Right cardiac atrium (tissue), 5 donors: ENCODE results near the gene RAP1GDS1. TPM values are rescaled to one million over a fixed set of nuclear protein-coding genes. Genes with fewer than 3 reads are reported as not detected.
"Not testable (repeated sequence)": the region's sequence is repeated elsewhere in the genome, so short reads cannot be mapped to it uniquely, and the experiment has no call there.

Experiments used
- ATAC-seq, 2 donors: fragments of 200-7000 bp; cut with Tn5 transposase; one replicate each; pipeline versions ENCODE4 v1.8.0 to v1.9.1; 2020; ENCODE audit warnings: moderate library complexity in 2 of 2, mild to moderate bottlenecking in 1 of 2
- DNase-seq, 3 donors: peaks; one replicate each; pipeline ENCODE4 v3.0.0-alpha.2; 2020
- H3K27ac ChIP-seq: one replicate; pipeline ENCODE4 v1.5.1; 2013; ENCODE audit warnings: mild to moderate bottlenecking, low read length, control low read depth, moderate library complexity
- H3K27me3 ChIP-seq: one replicate; pipeline ENCODE4 v1.6.1; 2013; ENCODE audit not compliant: control insufficient read depth, insufficient read depth
- H3K4me1 ChIP-seq: one replicate; pipeline ENCODE4 v1.6.1; 2013; ENCODE audit warnings: low read length; ENCODE audit not compliant: control insufficient read depth, insufficient read depth
- H3K4me3 ChIP-seq: one replicate; pipeline ENCODE4 v1.5.1; 2013; ENCODE audit warnings: low read length, control low read depth
- H3K9me3 ChIP-seq: one replicate; pipeline ENCODE4 v1.6.1; 2013; ENCODE audit warnings: low read length; ENCODE audit not compliant: control insufficient read depth
- WGBS: extraction: QIAGEN DNeasy Blood & Tissue Kit; methylation state at CpG from one replicate; pipeline ENCODE4 v1.1.7; 2013; 5-methylcytosine and 5-hydroxymethylcytosine counted together
- intact Hi-C, 4 donors: fragments of 100-400 bp; cut with DNase I; formaldehyde crosslinking; loops; one replicate each; pipeline versions ENCODE4 v1.11.0 to v1.14.0; 2022 to 2023
- polyA plus RNA-seq: library from polyadenylated mRNA; stranded (reverse); fragments of 200-250 nt; gene quantifications from one replicate; pipeline ENCODE4 v1.2.3, GENCODE V29; 2013
- total RNA-seq, 4 donors: library from RNA; stranded (reverse); fragmentation: NEBNext Ultra II Directional; extraction: Animal tissue kit (Norgen Biotek cat#: 25700); gene quantifications; one replicate each; pipeline ENCODE4 v1.2.1, GENCODE V29; 2021
- donor health status: healthy with polysubstance abuse.
- donor health status: DM: no; HTN: yes; CAD: no.
- donor health status: DM: no; HTN: no; CAD: no.
- donor health status: DM: no; HTN: yes; CAD: no; lungs with severe emphysema.
- donor health status: DM: yes; HTN: yes; CAD: no.

The RAP1GDS1 gene
- total and polyA plus RNA-seq, 5 donors: 5.0 to 14.8 (median 11.6) TPM

DNA sequence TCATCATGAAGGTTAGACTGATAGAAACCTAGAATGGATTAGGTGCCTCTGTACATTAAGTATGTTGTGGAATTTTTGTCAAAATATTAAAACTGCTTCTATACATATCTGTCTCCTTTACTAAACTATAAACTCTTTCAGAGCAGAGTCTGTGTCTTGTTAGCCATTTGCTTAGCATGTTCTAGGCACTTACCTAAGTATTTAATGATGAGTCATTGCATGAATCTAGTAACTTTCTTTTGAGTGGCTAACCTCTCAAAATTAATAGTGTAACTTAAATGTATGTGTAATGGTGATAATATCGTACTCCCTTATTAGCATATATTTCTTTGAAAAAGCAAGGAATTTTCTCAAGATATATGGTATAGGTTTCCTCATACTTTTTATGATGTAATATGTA, 57.8 kb downstream of the RAP1GDS1 start:
- H3K4me1 ChIP-seq: no peaks in the 10 kb centered on the region
- H3K27ac ChIP-seq: no peak overlapping the region
- intact Hi-C loops: no loop called here
- no peak for DNase-seq
- H3K4me3 ChIP-seq: no peak overlapping the region
- WGBS: 98% methylated on average over 1 of the region's 1 CpG
- H3K9me3 ChIP-seq: no peaks in the 10 kb centered on the region
- no peaks in the 10 kb centered on the region for H3K27me3 ChIP-seq
- no peak for ATAC-seq

DNA sequence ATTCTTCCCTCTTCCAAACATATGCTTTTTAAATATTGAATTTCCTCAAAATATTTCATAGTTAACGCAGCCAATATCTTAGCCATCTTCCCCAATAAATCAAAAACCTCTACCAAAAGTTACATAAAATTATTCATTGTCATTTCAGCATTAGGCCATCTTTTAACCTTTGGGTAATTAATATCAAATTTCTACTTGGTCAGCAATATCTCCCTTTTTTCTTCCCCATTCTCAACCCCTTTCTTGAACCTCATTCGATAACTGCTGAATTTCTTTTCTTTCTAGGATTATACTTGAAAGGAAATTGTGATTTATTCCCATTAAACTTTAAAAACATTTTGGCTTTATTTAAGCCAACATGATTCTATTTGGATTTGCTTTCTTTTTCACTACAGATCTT, 65.0 kb downstream of the RAP1GDS1 start:
- Histone ChIP-seq H3K4me3 (no peak overlapping the region), H3K27me3 (no peaks in the 10 kb centered on the region), H3K27ac (no peak overlapping the region), H3K4me1 (no peaks in the 10 kb centered on the region), H3K9me3 (no peaks in the 10 kb centered on the region)
- intact Hi-C loops: no loop called here
- WGBS: 99% methylated on average over 2 of the region's 2 CpGs
- DNase-seq (no peak), ATAC-seq (no peak)

DNA sequence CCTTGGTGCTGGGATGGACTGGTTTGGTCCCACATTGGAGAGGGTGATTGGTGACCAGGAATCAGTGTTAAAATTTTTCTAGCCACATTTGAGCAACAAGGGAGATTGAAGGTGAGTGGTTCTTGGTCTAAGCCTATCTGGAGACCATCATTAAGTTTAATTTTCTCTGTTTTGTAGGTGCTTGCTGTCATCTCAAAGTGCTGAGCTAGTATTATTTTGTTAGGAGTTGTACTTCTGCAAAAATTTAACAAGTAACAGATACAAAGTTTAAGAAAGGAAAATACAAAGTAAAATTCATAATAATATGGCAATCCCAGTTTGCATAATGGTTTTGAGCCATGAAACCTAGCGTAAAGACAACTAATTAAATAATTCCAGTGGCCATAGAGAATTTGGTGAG, 66.5 kb downstream of the RAP1GDS1 start:
- H3K4me1 ChIP-seq: no peaks in the 10 kb centered on the region
- DNase-seq (no peak), ATAC-seq (no peak)
- H3K9me3 ChIP-seq: no peaks in the 10 kb centered on the region
- WGBS: 97% methylated on average over 1 of the region's 1 CpG
- no peak overlapping the region for H3K4me3 ChIP-seq
- no peak overlapping the region for H3K27ac ChIP-seq
- intact Hi-C loops: no loop called here
- no peaks in the 10 kb centered on the region for H3K27me3 ChIP-seq

DNA sequence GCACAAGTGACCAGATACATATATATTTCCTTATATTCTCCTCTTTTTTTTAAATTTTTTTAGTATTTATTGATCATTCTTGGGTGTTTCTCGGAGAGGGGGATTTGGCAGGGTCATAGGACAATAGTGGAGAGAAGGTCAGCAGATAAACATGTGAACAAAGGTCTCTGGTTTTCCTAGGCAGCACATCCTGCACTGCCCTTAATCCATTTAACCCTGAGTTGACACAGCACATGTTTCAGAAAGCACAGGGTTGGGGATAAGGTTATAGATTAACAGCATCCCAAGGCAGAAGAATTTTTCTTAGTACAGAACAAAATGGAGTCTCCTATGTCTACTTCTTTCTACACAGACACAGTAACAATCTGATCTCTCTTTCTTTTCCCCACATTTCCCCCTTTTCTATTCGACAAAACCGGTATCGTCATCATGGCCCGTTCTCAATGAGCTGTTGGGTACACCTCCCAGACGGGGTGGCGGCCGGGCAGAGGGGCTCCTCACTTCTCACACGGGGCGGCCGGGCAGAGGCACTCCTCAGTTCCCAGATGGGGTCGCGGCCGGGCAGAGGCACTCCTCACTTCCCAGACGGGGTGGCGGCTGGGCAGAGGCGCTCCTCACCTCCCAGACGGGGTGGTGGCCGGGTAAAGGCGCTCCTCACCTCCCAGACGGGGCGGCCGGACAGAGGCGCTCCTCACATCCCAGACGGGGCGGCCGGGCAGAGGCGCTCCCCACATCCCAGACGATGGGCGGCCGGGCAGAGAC, 68.9 kb downstream of the RAP1GDS1 start:
- H3K27me3 ChIP-seq, H3K4me1 ChIP-seq, intact Hi-C loops, H3K4me3 ChIP-seq, ATAC-seq, H3K9me3 ChIP-seq, H3K27ac ChIP-seq: not testable (repeated sequence)
- DNase-seq: peak in 1 of 3 donors; percentile 60
- 99% methylated on average over 31 of the region's 31 CpGs for WGBS

DNA sequence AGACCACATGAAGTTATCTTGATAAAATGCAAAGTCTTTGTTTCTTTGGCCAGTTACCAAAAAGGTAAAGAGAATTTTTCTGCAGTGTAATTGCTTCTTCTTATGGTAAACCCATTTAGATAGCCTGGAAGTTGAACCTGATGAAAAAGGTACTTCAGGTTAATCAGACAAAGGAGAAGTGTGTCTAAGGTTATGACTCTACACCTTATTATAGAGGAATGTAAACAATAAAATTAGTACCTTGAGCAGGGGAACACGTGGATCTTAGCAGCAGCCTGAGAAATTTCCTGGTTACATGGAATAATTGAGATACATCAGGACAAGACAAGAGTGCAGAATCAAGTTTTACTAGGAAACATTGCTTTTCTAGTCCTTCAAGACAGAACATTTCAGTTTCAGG, 70.8 kb downstream of the RAP1GDS1 start:
- no peaks in the 10 kb centered on the region for H3K4me1 ChIP-seq
- H3K4me3 ChIP-seq: no peak overlapping the region
- intact Hi-C loops: no loop called here
- no peak for DNase-seq
- H3K27me3 ChIP-seq: no peaks in the 10 kb centered on the region
- WGBS: 97% methylated on average over 1 of the region's 1 CpG
- H3K27ac ChIP-seq: no peak overlapping the region
- ATAC-seq: no peak
- no peaks in the 10 kb centered on the region for H3K9me3 ChIP-seq

DNA sequence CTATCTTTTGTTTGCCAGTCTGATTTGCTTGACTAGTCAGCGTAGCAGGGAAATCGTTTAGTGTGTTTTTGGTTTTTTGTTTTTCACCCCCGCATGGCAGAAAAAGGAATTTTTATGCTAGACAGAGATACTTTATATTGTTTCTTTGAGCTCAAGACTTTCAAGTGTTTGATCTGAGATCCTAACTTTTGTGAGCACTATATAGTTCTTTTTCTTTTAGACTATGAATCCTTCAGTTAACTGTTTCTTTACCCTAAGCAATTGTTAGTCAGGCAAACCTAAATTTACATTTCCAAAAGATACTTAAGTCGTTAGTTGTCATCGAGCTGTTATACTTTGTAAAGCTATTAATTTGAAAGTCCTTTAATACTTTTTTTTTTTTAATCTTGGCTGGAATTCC, 73.3 kb downstream of the RAP1GDS1 start:
- Histone ChIP-seq H3K27me3 (no peaks in the 10 kb centered on the region), H3K4me1 (no peaks in the 10 kb centered on the region), H3K27ac (no peak overlapping the region), H3K9me3 (no peaks in the 10 kb centered on the region), H3K4me3 (no peak overlapping the region)
- DNase-seq (no peak), ATAC-seq (no peak)
- WGBS: 89% methylated on average over 5 of the region's 5 CpGs
- intact Hi-C loops: no loop called here

DNA sequence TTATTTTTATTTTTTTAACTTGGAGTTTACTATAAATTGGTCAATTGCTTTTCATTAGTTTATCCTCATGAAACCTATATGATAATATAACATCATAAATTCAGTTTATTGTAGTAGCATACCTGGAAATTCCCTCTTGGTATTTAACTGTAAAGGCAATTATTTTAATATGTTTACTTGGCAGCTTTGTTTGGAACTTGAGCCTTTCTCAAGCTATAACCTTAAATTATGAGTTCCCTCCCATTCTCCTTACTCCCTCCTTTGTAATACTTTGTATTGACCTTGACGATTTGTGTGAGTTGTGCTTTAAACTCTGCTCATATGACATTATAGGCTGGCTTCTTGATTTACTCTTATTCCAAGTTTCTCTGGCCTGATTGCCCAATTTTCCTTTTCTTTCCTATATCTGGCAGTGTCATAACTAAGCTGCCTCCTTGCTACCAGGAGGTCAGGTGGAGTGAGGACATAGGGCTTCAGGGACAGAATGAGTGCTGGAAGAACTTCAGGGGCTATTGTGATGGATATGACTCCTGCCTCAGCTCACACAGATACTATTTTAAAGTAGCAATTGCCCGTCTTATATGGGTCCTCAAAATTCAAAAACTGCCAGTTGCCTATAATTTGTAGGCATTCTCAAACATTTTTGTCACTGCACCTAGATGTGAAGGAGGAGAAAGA, 77.7 kb downstream of the RAP1GDS1 start:
- no peak for ATAC-seq
- H3K4me3 ChIP-seq: no peak overlapping the region
- H3K4me1 ChIP-seq: no peaks in the 10 kb centered on the region
- DNase-seq: no peak
- 94% methylated on average over 2 of the region's 2 CpGs for whole genome bisulfite sequencing
- intact Hi-C loops: no loop called here
- H3K27me3 ChIP-seq: no peaks in the 10 kb centered on the region
- H3K27ac ChIP-seq: no peak overlapping the region
- H3K9me3 ChIP-seq: no peaks in the 10 kb centered on the region

DNA sequence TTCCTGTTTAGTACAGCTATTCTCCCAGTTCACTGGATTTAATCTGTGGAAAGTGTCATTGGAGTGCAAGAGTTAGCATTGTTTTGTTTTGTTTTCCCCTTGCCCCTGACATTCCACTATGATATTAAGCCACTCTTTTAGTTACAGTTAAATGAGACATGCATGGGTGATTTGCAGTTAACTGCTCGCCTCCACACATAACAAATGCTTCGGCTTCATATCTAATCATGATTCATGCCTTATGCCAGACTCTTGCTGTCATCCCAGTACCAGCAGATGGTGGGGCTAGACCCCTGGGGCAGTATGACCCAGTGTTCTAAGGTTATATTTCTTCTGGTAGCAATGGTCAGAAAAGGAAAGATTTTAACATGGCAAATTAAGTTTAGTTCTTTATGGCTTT, 80.1 kb downstream of the RAP1GDS1 start:
- intact Hi-C loops: loop anchor here in 1 of 4 donors (2.0 kb wide), 1 partner anchor 39 kb away; no protein-coding TSS in a partner anchor
- ATAC-seq (no peak), DNase-seq (no peak)
- H3K27ac ChIP-seq: no peak overlapping the region
- WGBS: 48% methylated on average over 2 of the region's 2 CpGs
- H3K4me1 ChIP-seq: no peaks in the 10 kb centered on the region
- no peaks in the 10 kb centered on the region for H3K27me3 ChIP-seq
- H3K9me3 ChIP-seq: no peaks in the 10 kb centered on the region
- H3K4me3 ChIP-seq: no peak overlapping the region

DNA sequence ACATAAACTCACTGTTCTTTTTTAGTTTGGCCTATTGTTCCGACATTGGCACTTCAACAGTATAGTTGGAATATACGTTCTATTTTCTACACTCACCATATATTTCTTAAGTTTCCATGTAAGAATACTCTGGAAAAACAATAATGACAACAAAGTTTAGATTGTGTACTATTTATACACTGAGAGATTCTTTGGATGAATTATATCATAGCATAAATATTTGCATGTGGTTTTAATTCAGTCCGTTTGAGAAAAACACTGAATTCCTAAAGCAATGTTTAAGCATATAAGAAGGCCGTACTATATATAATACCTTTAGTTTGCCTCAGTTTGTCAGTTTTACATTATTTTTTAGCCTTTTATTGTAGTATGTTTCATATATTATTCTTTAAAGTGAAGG, 82.4 kb downstream of the RAP1GDS1 start:
- intact Hi-C loops: no loop called here
- no peaks in the 10 kb centered on the region for H3K4me1 ChIP-seq
- H3K9me3 ChIP-seq: no peaks in the 10 kb centered on the region
- H3K27me3 ChIP-seq: no peaks in the 10 kb centered on the region
- DNase-seq (no peak), ATAC-seq (no peak)
- H3K27ac ChIP-seq: no peak overlapping the region
- WGBS: 79% methylated on average over 4 of the region's 4 CpGs
- no peak overlapping the region for H3K4me3 ChIP-seq

DNA sequence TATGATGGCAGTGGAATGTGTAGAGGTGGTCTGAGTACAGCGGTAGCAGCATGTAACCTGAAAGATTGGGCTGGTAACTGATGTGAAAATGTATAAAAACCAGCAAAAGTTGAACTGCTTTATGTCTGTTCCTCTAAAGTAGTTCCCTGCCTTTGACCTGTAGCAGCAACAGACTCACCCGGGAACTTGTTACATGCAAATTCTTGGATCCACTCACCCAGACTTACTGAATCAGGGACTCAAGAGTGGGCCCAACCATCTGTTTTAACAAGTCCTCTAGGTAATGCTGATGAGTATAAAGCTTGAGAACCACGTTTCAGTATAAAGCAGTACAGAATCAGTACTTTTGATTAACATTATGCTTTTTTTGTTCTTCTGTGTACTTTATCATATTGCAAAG, 84.7 kb downstream of the RAP1GDS1 start:
- Histone ChIP-seq H3K27ac (no peak overlapping the region), H3K4me1 (no peaks in the 10 kb centered on the region), H3K9me3 (no peaks in the 10 kb centered on the region), H3K27me3 (no peaks in the 10 kb centered on the region), H3K4me3 (no peak overlapping the region)
- DNase-seq: no peak
- intact Hi-C loops: no loop called here
- 65% methylated on average over 3 of the region's 3 CpGs for WGBS
- no peak for ATAC-seq

DNA sequence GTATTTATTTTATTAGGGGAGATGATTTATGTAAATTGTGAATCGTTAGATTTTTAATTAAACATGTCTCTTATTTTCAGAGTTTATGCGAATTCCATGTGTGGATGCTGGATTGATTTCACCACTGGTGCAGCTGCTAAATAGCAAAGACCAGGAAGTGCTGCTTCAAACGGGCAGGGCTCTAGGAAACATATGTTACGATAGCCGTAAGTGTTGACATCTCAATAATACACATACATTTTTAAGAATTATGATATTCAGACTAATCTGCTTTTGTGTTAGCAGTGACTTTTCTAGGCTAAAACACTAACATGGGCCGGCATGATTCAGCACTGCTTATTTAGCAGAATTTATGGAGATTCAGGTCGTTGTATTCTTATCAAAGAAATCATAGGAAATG, 91.2 kb downstream of the RAP1GDS1 start:
- 35% methylated on average over 7 of the region's 7 CpGs for WGBS

More for the DNA sequence above, 91.2 kb downstream of the RAP1GDS1 start:
- no peaks in the 10 kb centered on the region for H3K4me1 ChIP-seq
- no peak overlapping the region for H3K4me3 ChIP-seq
- no peak overlapping the region for H3K27ac ChIP-seq
- intact Hi-C loops: no loop called here
- no peaks in the 10 kb centered on the region for H3K27me3 ChIP-seq
- DNase-seq (no peak), ATAC-seq (no peak)
- no peaks in the 10 kb centered on the region for H3K9me3 ChIP-seq
